ENCODE data around the gene ADD1.
"Not testable (repeated sequence)": the region's sequence is repeated elsewhere in the genome, so short reads cannot be mapped to it uniquely, and the experiment has no call there.

Gene ADD1

GRCh38 chr4:2886161-2886560, 42.5 kb downstream of the ADD1 start:
- DNase-seq (ENCODE audit: low read depth, low spot score), result no peak

GRCh38 chr4:2886622-2887021, 43.0 kb downstream of the ADD1 start:
- peak; percentile 56 for DNase-seq (ENCODE audit: low read depth, low spot score)

GRCh38 chr4:2887343-2887742, 43.7 kb downstream of the ADD1 start:
- DNase-seq (ENCODE audit: low read depth, low spot score), result no peak

GRCh38 chr4:2888886-2889285, 45.2 kb downstream of the ADD1 start:
- no peak for DNase-seq (ENCODE audit: low read depth, low spot score)

GRCh38 chr4:2891294-2891693, 47.6 kb downstream of the ADD1 start:
- no peak for DNase-seq (ENCODE audit: low read depth, low spot score)

- no peak for DNase-seq (ENCODE audit: low read depth, low spot score)
Measured at GRCh38 chr4:2893772-2894171, 50.1 kb downstream of the ADD1 start.

- DNase-seq (ENCODE audit: low read depth, low spot score), result no peak
Measured at GRCh38 chr4:2898001-2898400, 54.4 kb downstream of the ADD1 start.

GRCh38 chr4:2900741-2901140, 57.1 kb downstream of the ADD1 start:
- DNase-seq (ENCODE audit: low read depth, low spot score), result no peak

GRCh38 chr4:2901186-2901585, 57.5 kb downstream of the ADD1 start:
- no peak for DNase-seq (ENCODE audit: low read depth, low spot score)

- DNase-seq (ENCODE audit: low read depth, low spot score), result no peak
Measured at GRCh38 chr4:2902126-2902525, 58.5 kb downstream of the ADD1 start.

GRCh38 chr4:2905544-2905943, 61.9 kb downstream of the ADD1 start:
- DNase-seq (ENCODE audit: low read depth, low spot score), result no peak

- DNase-seq (ENCODE audit: low read depth, low spot score), result no peak
Measured at GRCh38 chr4:2906218-2906617, 62.6 kb downstream of the ADD1 start.

- no peak for DNase-seq (ENCODE audit: low read depth, low spot score)
Measured at GRCh38 chr4:2907226-2907625, 63.6 kb downstream of the ADD1 start.

- DNase-seq (ENCODE audit: low read depth, low spot score), result no peak
Measured at GRCh38 chr4:2907706-2908293, 64.2 kb downstream of the ADD1 start.

- no peak for DNase-seq (ENCODE audit: low read depth, low spot score)
Measured at GRCh38 chr4:2908686-2909085, 65.0 kb downstream of the ADD1 start.

- DNase-seq (ENCODE audit: low read depth, low spot score), result no peak
Measured at GRCh38 chr4:2909583-2909982, 65.9 kb downstream of the ADD1 start.

GRCh38 chr4:2910409-2910808, 66.8 kb downstream of the ADD1 start:
- DNase-seq (ENCODE audit: low read depth, low spot score), result no peak

GRCh38 chr4:2911868-2912267, 68.2 kb downstream of the ADD1 start:
- no peak for DNase-seq (ENCODE audit: low read depth, low spot score)

GRCh38 chr4:2913168-2913567, 69.5 kb downstream of the ADD1 start:
- no peak for DNase-seq (ENCODE audit: low read depth, low spot score)

GRCh38 chr4:2914256-2915126, 70.8 kb downstream of the ADD1 start:
- DNase-seq (ENCODE audit: low read depth, low spot score), result no peak

GRCh38 chr4:2915789-2916188, 72.1 kb downstream of the ADD1 start:
- no peak for DNase-seq (ENCODE audit: low read depth, low spot score)

GRCh38 chr4:2916696-2917095, 73.1 kb downstream of the ADD1 start:
- not testable (repeated sequence) for DNase-seq (ENCODE audit: low read depth, low spot score)

- not testable (repeated sequence) for DNase-seq (ENCODE audit: low read depth, low spot score)
Measured at GRCh38 chr4:2918300-2918699, 74.7 kb downstream of the ADD1 start.

All from ELF-1 (cell line).